Measurements from ENCODE around the gene MAP3K21.

DNA sequence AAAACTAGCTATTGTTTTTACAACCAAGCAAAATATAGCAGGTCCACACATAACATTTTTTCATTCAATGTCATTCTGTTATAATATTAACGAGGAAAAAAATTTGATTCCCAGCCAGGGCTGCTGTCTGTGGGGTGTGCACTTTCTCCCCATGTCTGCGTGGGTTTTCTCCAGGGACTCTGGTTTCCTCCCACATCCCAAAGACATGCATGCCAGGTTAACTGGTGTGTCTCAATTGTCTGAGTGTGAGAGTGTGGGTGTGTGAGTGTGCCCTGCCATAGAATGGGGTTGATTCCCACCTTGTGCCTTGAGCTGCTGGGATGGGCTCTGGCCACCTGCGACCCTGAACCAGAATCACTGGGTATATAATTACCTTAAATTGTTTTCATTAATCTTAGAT, 60.1 kb downstream of the MAP3K21 start:
- TF ChIP-seq CTCF (conservative IDR thresholded peaks at IDR 0.05) (no peak), ZFX (IDR thresholded peaks at IDR 0.05) (no peak)
